Medulla oblongata (tissue), 1 donor: ENCODE data around the gene SNX1.
"Not testable (repeated sequence)": the region's sequence is repeated elsewhere in the genome, so short reads cannot be mapped to it uniquely, and the experiment has no call there.

Experiments
- DNase-seq: peaks from one replicate; pipeline ENCODE4 v3.0.0-alpha.2; 2015; ENCODE audit errors: extremely low spot score

Gene SNX1

GRCh38 chr15:64073496-64073895, 22.3 kb upstream of the SNX1 start:
- not testable (repeated sequence) for DNase-seq

DNA sequence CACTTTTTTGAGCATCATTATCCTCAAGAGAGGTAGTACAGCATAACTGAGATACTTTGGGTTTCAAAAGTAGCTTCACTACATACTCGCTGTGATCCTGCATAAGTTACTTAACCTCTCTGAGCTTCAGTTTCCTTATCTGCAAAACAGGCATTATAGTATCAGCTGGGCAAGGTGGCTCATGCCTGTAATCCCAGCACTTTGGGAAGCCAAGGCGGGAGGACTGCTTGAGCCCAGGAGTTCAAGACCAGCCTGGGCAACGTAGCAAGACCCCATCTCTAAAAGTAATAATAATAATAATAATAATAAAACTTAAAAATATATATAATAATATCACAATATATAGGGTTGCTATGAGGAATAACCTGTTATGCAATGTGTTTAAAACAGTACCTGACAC, 13.0 kb upstream of the SNX1 start:
- no peak for DNase-seq

GRCh38 chr15:64089543-64090280, 6.1 kb upstream of the SNX1 start:
- peak; percentile 82 for DNase-seq

DNA sequence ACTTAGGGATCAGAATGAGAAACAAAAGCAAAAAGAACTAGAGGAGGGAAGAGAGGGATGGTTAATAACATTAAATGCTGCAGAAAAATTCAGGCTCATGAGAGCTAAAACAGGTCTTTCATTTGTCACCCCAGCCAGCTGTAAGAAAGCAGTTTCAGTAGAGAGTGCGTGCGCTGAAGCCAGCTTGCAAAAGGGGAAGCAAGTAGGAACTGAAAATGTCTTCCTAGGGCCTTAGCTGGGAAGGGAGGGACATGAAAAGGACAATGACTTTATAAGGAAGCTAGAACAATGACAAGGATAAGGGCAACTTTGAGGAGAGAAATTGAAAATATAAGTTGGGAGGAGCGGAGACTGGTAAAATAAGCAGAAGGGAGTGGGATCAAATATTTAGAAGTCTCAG, 5.3 kb upstream of the SNX1 start:
- peak; percentile 69 for DNase-seq

DNA sequence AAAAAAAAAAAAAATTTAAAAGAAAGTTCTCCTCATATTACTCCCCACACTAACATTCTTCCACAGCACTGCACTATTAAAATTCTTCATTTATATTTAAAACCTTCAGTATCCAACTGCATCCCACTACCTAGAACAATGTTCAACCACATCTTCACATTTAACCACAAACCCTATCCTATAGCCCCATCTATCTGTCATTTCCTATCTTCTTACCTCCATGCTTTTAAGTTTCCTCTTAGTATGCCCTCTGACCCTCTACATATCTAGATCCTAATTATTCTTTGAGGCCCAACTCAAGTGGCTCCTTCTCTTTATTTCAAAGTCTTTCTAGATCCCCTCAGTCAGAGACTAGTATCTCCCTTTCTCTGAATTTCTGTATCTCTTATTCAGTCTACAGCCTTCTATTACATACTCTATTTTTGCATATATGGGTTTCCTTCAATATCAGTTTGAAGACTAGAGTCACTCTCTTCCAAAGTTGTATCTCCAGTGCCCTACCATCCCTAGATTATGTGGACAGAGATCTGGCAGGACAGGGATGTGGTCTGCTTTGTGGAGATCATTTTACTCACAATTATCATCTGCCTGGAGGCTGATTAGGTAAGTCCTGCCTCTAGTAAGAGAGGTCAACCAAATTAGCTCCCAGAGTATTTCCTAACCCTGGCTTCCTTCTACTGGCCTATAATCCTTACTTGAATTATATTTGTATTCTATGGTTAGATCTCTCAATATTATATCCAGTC, 3.5 kb upstream of the SNX1 start:
- DNase-seq = no peak

DNA sequence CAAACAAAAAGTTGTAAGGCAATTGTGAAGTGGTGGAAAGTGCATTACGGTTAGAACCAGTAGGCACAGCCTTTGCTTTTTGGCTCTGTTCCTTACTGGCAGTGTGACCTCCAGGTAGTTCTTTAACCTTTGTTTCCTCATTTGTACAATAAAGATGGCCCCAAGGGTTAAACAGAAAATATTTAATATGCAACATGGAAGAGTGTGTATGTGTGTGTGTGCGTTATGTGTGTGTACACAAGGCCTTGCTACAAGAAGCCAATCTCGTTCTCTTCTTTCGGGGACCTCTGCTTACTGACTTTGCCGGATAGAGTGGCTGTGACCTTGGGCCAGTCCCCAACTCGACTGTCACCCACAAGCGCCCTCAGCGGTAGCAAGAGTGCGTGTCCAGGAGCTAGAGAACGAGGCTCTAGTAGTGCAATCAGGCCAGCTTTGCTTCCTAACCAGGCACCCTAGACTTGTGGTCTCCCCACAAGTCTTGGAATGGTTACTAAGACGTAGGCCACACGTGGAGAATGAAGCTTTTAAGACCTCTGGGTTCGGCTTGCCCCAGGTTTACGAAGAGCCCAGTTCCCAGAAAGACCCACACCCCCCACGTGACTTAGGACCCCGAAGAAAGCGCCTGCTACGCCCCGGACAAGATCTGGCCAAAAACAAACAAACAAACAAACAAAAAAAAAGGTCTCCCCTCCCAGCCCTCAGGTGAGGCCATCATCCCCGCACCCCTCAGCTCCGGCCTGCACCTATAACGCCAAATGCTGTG, 2.7 kb upstream of the SNX1 start:
- peak; percentile 54 for DNase-seq

DNA sequence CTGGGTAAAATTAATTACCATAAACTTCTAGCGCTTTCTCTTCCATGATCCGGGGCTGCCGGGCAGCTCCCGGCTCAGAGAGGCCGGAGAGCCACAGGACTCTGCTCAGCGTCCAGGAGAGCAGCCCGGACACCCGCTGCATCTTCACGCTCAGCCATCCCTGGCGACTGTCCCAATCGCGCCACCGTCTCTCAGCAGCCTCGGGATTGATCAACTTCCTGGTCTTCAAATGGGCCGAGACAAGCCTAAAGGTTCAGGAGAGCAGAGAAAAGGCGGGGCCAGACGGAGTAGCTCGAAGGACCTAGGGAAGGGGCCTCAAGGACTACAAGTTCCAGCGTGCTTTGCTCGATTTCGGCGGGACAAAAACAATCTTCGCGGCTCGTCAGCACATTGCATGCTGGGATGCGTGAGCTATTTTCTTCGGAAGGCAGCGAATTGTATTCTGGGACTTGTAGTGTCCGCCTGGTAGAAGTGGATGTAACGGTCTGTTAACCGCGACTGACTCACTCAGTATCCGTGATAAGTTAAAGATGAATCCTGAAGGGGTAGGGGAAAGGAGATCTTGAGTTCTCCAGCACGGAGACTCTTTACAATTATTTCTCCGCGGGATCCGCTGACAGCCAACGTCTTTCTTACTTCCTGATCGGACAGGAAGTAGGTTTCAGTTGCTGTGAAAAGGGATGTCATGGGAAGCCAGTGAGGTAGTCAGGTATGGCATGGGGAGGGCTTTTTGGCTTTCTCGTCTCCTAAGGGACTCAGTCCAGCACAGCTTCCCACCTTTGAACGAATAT, 2.0 kb upstream of the SNX1 start, which contains the start of gene CIAO2A:
Gene CIAO2A (minus strand): TSS at position 212 of the 791 bp plus-strand sequence. CDS start 70 bp downstream, at position 142.
- peak; percentile 100 for DNase-seq

DNA sequence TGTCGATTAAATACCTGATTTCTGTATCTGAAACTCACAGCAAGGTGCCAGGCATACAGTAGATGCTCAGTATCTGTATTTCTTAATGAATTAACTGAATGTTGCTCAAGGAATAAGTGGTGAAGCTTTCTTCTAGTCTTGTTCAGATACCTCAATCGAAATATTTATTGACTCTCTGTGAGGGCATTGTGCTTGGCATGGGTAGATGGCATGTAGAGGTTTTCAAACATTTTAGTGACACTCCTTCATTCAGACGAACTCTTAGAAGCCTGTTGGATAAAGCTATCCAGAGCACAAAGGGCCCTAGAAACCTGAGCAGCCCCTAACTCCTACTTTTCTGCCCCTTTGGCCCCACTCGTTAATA, 369 bp upstream of the SNX1 start:
- DNase-seq = no peak

GRCh38 chr15:64096668-64097384, 1.0 kb downstream of the SNX1 start:
- no peak for DNase-seq

GRCh38 chr15:64099379-64099778, 3.6 kb downstream of the SNX1 start:
- DNase-seq = no peak

- no peak for DNase-seq
Measured at GRCh38 chr15:64100958-64101357, 5.2 kb downstream of the SNX1 start.

- DNase-seq = no peak
Measured at GRCh38 chr15:64102497-64102896, 6.7 kb downstream of the SNX1 start.

DNA sequence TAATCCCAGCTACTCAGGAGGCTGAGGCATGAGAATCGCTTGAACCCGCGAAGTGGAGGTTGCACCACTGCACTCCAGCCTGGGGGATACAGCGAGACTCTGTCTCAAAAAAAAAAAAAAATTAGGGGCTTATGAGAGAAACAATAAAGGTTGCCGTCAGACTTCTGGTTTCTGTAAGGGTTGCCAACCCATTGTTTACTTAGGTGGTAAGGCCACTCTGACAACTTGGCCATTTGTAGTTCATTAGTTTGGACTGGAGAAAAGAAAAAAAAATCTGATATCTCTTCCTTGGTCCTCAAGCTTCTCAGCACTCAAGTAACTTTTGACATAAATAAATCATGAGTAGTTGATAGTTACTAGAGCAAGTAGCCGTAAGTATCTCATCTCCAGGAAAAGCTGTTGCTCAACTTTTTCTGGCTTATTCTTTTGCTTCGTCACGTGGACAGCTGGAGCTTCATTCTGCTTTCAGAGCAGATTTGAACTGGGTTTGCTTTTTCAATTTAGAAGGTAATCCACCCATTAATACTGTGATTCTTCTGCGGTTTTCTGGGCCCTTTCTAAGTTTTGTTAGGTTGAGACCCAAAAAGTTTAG, 9.4 kb downstream of the SNX1 start:
- DNase-seq = peak; percentile 81

GRCh38 chr15:64107337-64107736, 11.6 kb downstream of the SNX1 start:
- DNase-seq = no peak

DNA sequence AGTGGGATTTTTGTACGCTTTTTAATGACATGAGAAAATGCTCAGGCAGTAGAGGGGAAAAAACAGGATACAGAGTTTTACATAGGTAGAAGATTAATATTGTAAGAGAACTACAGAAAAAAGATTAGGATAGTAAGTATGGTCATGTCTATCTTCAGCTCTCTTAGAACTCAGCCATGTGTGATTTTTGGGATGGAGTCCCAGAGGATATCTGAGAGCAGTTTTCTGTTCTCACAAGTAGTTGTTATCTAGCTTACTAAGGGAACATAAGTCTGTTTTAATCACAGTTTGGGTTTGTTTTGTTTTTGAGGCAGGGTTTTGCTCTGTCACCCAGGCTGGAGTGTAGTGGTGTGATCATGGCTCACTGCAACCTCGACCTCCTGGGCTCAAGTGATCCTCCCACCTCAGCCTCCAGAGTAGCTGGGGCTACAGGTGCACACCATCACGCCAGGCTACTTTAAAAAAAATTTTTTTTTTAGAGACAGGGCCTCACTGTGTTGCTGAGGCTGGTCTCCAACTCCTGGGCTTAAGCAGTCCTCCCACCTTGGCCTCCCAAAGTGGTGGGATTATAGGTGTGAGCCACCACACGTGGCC, 14.4 kb downstream of the SNX1 start:
- not testable (repeated sequence) for DNase-seq

DNA sequence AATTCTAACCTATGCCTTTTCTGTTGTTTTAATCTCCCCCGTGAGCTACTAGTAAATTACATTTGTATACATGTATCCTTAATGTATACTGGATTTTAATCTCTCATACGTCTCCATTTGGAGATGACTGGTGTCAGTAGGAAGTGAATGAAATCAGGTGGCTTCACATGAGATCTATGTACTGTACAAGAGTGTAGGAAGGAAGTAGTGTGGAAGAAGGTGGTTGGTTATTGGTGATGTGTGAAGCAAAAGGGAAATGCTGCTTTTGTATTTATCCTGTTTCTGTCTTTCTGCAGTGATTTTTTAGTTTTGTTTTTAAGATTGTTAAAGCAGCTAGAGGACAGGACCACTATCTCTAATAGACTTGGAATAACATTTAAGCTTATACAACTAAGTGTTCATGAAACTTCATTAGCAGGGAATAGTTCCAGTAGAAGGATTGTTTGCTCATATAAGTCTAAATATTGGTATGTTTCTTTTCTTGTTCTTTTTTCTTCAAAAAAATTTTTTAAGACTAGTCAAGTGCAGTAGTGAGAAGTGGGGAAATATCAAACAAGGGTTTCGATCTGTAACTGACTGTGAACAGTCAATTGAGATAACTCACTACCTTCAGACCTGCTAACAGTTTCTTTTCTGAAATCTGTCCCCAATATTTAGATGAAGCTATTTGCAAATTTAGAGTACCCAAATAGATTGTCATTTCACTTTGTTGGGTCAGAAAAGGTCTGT, 15.3 kb downstream of the SNX1 start:
- DNase-seq = no peak

DNA sequence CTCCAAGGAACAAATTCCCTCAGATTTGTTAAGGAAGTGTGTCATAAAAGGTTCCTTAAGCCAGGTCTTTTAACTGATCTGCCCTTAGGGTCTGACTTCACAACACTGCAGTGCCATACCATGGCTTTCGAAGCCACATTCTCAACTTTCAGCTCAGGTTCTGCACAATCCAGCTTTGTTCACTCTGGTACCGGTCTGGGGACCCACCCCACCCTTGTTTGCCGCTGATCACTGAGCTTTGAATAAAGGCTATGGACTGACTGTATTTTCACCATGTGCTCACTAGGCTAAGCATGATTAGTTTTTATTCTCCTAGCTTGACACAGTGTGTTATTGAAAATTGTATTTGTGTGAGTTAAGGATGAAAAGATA, 15.9 kb downstream of the SNX1 start:
- no peak for DNase-seq

- no peak for DNase-seq
Measured at GRCh38 chr15:64112073-64112772, 16.4 kb downstream of the SNX1 start.

DNA sequence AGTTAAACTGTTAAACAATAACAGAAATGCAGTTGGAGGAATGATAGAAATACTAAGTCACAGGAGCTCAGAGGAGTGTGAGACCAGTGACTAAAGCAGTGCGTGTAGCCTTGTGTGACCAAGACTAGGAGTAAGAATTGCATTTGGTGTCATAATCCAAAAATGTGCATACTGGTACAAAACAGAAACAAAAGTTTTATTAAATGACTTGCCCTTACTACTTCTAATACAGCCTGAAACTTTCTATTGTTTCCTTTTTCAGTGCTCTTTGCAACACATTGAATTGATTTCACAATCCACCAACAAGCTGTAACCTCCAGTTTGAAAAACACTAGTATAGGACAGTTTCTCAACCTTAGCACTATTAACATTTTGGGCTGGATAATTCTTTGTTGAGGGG, 17.1 kb downstream of the SNX1 start:
- DNase-seq = no peak
